Heart right ventricle (tissue), 16 donors: ENCODE results near the gene HOXC13. TPM values are rescaled to one million over a fixed set of nuclear protein-coding genes. Genes with fewer than 3 reads are reported as not detected.

Experiments used
- ATAC-seq, 8 donors: fragments of 200-7000 bp; cut with Tn5 transposase; one replicate each; pipeline ENCODE4 v1.9.1; 2020; ENCODE audit warnings: mild to moderate bottlenecking in 8 of 8, moderate library complexity in 8 of 8, moderate number of reproducible peaks in 1 of 8
- DNase-seq, 2 donors: peaks; one replicate each; pipeline ENCODE4 v3.0.0-alpha.2; 2020
- H3K27ac ChIP-seq, 10 donors: fragments of 200-600 bp; sonication (generic) in 2 of 10; one replicate each; pipeline versions ENCODE4 v1.5.0 to v1.8.0; 2020 to 2022; ENCODE audit warnings: mild to moderate bottlenecking in 3 of 10
- H3K27me3 ChIP-seq, 7 donors: fragments of 200-600 bp; one replicate each; pipeline ENCODE4 v1.8.0; 2021 to 2022; ENCODE audit warnings: mild to moderate bottlenecking in 2 of 7
- H3K36me3 ChIP-seq, 9 donors: fragments of 200-600 bp; sonication (generic) in 1 of 9; one replicate each; pipeline versions ENCODE4 v1.5.0 to v1.8.0; 2020 to 2022; ENCODE audit warnings: mild to moderate bottlenecking in 2 of 9
- H3K4me1 ChIP-seq, 9 donors: fragments of 200-600 bp; sonication (generic) in 1 of 9; one replicate each; pipeline versions ENCODE4 v1.5.0 to v1.8.0; 2020 to 2022; ENCODE audit warnings: mild to moderate bottlenecking in 4 of 9
- H3K4me3 ChIP-seq, 10 donors: fragments of 200-600 bp; sonication (generic) in 2 of 10; one replicate each; pipeline versions ENCODE4 v1.5.0 to v1.8.0; 2020 to 2022; ENCODE audit warnings: mild to moderate bottlenecking in 7 of 10, moderate library complexity in 2 of 10
- H3K9me3 ChIP-seq, 11 donors: fragments of 200-600 bp in 10 of 11; sonication (generic) in 2 of 11; one replicate each; pipeline versions ENCODE4 v1.5.0 to v1.8.0; 2013 to 2022; ENCODE audit warnings: mild to moderate bottlenecking in 2 of 11, control low read depth in 1 of 11, moderate library complexity in 1 of 11
- WGBS, 2 donors: extraction: QIAGEN DNeasy Blood & Tissue Kit; methylation state at CpG; one replicate each; pipeline ENCODE4 v1.1.7; 2013; ENCODE audit warnings: inconsistent platforms in 1 of 2; 5-methylcytosine and 5-hydroxymethylcytosine counted together
- intact Hi-C, 10 donors: fragments of 100-400 bp; cut with DNase I; formaldehyde crosslinking; loops; one replicate each; pipeline versions ENCODE4 v1.11.1 to v1.14.2; 2022
- polyA plus RNA-seq, 2 donors: library from polyadenylated mRNA; stranded (reverse); fragments of 200-250 nt; gene quantifications; one replicate each; pipeline ENCODE4 v1.2.3, GENCODE V29; 2013
- total RNA-seq, 10 donors: library from RNA; stranded (reverse); fragmentation: NEBNext Ultra II Directional in 3 of 10; extraction: Animal tissue kit (Norgen Biotek cat#: 25700) in 3 of 10; gene quantifications; one replicate each; pipeline versions ENCODE4 v1.2.1 to v1.2.4, GENCODE V29; 2021 to 2023
- TF ChIP-seq, protein P1 (sequence below), 9 donors: fragments of 200-600 bp; sonication (generic) in 2 of 9; IDR thresholded peaks; one replicate each; pipeline versions ENCODE4 v1.5.0 to v1.8.0; 2021 to 2022; ENCODE audit warnings: antibody characterized with exemption in 9 of 9, mild to moderate bottlenecking in 5 of 9, moderate library complexity in 1 of 9
- donor health status: Arrhythmogenic right ventricular cardiomyopathy.
- donor health status: ischemic (EF 13 %, LVEDD 7.1; RV severe dilation, severe dysfunction).
- donor health status: healthy with polysubstance abuse.
- donor health status: DM: no; HTN: yes; CAD: no.
- donor health status: DM: no; HTN: no; CAD: no.
- donor health status: ischemic (EF 25% LVEDD 6.9; RV normal size, moderate dysfunction).
- donor health status: ischemic (EF 25% LVEDD 5.7; RV mildly dilated, moderate dysfunction).
- donor health status: healthy.
- donor health status: DM: yes; HTN: yes; CAD: no.
- donor health status: Ischemic cardiomyopathy.
- donor health status: ischemic (EF 35%, LVEDD 5.7; RV mildly dilated, moderate dysfunction).
- donor health status: nonischemic (EF 11% LVEDD 7.7; RV severe dilation, severe dysfunction).
- donor health status: DM: yes; HTN: yes; CAD: no.
- donor health status: PGD.
- donor health status: ischemic (EF 29% LVEDD 5.4; RV normal size, mild dysfunction).
- donor health status: nonischemic (EF 23%, LVEDD 6.1; RV moderate dilation, normal function).

The HOXC13 gene
- total and polyA plus RNA-seq, 12 donors: not detected

DNA sequence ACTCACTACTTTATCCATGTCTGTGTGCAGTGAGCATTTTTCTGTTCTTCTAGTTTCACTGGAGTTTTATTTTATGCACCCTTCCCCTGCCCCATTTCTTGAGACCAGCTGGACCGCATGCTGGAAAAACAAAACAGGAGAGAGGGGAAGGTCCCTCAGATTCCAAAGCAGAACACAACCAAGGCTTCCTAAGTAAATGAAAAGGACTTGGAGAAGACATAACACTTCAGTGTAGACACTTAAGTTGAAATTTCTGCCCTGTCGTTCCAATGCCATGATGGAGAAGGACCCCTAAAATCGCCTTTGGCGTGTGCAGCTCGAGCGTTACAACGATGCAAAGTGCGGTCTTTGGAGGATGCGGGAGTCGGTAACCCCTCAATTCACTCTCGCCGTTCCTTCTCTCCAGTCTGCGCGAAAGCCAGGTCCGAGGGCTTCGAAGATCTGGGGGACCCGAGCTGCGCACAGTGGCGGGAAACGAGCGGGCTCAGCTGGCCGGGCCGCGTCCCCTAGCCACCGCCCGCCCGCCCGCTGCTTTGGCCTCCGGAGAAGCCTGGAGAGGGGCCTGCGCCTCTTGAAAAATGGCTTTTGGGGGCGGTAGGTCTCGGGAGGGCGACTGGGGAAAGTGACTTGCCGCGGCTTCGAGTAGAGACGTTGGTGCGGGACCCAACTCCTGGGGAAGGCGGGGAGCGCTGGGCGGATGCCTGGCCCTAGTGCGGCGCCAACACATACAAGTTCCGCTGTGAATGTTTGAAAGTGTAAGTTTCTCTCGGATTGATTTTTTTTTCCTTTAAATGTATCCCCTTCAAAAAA is 11.2 kb upstream of the HOXC13 start:
- H3K4me3 ChIP-seq: no peak overlapping the region
- H3K27ac ChIP-seq: no peak overlapping the region
- peaks cover 0 to 6% (median 0%) of the 10 kb centered on the region in 9 donors for H3K4me1 ChIP-seq
- intact Hi-C loops: no loop called here
- no peak for DNase-seq
- H3K27me3 ChIP-seq: peaks cover 15 to 100% (median 100%) of the 10 kb centered on the region in 7 donors
- no peaks in the 10 kb centered on the region for H3K36me3 ChIP-seq
- TF ChIP-seq, protein P1, sequence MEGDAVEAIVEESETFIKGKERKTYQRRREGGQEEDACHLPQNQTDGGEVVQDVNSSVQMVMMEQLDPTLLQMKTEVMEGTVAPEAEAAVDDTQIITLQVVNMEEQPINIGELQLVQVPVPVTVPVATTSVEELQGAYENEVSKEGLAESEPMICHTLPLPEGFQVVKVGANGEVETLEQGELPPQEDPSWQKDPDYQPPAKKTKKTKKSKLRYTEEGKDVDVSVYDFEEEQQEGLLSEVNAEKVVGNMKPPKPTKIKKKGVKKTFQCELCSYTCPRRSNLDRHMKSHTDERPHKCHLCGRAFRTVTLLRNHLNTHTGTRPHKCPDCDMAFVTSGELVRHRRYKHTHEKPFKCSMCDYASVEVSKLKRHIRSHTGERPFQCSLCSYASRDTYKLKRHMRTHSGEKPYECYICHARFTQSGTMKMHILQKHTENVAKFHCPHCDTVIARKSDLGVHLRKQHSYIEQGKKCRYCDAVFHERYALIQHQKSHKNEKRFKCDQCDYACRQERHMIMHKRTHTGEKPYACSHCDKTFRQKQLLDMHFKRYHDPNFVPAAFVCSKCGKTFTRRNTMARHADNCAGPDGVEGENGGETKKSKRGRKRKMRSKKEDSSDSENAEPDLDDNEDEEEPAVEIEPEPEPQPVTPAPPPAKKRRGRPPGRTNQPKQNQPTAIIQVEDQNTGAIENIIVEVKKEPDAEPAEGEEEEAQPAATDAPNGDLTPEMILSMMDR (IDR thresholded peaks at IDR 0.05): no peak
- WGBS, 2 donors: 3 to 4% methylated on average over 45 of the region's 45 CpGs
- peaks cover 0 to 3% (median 0%) of the 10 kb centered on the region in 11 donors for H3K9me3 ChIP-seq
- no peak for ATAC-seq

DNA sequence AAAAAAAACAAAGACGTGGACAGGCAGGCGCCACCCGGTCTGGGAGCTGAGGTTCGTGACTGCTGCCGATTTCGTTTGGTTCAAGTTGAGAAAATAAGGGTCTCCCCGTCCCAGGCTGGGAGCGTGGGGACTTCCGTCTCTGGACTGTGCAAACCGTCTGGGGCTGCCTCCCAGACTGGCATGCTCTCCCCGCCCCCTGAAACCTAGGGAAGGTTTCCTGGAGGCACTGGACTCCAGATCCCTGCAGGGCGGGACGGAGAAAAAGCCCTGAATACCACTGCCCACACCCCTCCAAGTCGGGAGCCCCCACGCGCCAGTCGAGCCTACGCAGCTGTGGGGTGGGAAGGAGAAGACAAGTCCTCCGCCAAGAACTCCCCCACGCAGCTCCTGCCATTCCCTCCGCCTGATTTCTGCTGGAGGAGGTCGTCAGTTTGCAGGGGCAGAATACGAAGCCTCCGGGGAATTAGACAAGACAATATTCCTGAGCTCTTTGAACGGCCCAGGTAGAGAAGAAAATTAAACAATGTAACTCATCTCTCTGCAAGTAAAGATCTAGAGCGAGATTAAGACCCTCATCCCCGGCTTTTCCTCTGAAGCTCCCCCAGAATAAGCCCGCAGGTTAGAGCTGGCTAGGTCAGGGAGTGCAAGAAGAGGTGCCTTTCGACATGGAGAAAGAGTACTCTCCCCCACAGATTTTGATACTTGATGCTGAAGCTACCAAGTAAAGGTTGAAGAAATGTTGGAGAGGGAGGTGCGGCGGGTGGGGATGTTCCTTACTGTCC is 10.4 kb upstream of the HOXC13 start:
- Histone ChIP-seq H3K27ac (no peak overlapping the region), H3K4me3 (no peak overlapping the region), H3K36me3 (no peaks in the 10 kb centered on the region), H3K9me3 (peaks cover 0 to 3% (median 0%) of the 10 kb centered on the region in 11 donors), H3K4me1 (peaks cover 0 to 6% (median 0%) of the 10 kb centered on the region in 9 donors), H3K27me3 (peaks cover 15 to 100% (median 100%) of the 10 kb centered on the region in 7 donors)
- TF ChIP-seq, protein P1 (IDR thresholded peaks at IDR 0.05): no peak
- WGBS, 2 donors: 3% methylated on average over 31 of the region's 31 CpGs
- DNase-seq (no peak), ATAC-seq (no peak)
- intact Hi-C loops: no loop called here

DNA sequence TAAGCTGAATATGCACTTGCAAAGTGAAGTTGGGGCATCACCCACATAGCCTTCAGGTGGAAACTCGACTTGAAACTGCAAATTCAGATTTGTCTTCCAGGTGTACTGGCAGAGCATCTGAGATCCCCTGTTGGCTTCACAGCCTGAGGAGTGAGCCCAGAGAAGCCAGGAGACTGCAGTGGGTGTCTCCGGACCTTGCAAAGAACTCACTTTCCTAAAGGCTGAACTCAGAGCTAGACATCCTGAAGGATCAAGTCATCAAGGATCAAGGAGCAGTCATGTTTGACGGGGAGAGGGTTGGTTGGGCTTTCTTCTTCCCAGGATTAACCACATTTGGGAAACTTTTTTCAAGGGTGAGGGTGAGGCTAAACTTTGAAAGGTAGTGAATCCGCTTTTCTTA is 9.1 kb upstream of the HOXC13 start:
- 10 to 19% methylated on average over 4 of the region's 4 CpGs for WGBS, 2 donors
- H3K27ac ChIP-seq: no peak overlapping the region
- TF ChIP-seq, protein P1 (IDR thresholded peaks at IDR 0.05): no peak
- peaks cover 21 to 100% (median 100%) of the 10 kb centered on the region in 7 donors for H3K27me3 ChIP-seq
- intact Hi-C loops: no loop called here
- H3K4me1 ChIP-seq: peaks cover 0 to 6% (median 0%) of the 10 kb centered on the region in 9 donors
- no peak for DNase-seq
- peaks cover 0 to 3% (median 0%) of the 10 kb centered on the region in 11 donors for H3K9me3 ChIP-seq
- H3K36me3 ChIP-seq: no peaks in the 10 kb centered on the region
- no peak overlapping the region for H3K4me3 ChIP-seq
- ATAC-seq: no peak

DNA sequence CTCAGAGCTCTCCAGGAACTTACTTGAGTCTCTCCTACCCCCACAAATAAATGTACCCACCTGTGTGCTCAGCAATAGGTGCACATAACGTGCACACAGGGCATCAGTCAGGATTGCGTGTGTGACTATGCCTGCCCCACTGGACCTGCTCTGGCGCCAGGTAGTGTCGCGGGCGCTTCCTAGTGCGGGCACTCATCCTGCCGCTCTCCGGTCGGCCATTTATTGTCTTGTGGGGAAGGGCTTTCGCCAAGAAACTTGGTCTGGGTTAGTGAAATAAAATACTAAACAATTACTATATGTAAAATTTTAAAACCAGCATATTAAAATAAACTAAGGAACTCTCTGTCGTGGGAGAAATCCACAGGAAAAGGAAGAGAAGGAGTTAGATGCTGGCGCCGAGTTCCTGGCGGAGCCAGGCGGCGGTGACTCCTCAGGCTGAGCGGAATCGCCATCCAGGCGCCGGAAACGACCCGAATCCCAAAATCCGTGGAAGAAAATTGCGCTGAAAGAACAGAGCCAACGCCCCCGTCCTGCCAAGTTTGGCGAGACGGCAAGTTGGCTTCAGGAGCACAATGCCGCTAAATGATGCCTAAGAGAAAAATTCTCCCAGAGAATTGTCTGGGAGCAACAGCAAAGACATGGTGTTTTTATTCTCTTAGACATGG is 7.9 kb upstream of the HOXC13 start:
- no peaks in the 10 kb centered on the region for H3K9me3 ChIP-seq
- no peak overlapping the region for H3K27ac ChIP-seq
- TF ChIP-seq, protein P1 (IDR thresholded peaks at IDR 0.05): no peak
- DNase-seq (no peak), ATAC-seq (no peak)
- no peaks in the 10 kb centered on the region for H3K36me3 ChIP-seq
- no peak overlapping the region for H3K4me3 ChIP-seq
- peaks cover 19 to 100% (median 100%) of the 10 kb centered on the region in 7 donors for H3K27me3 ChIP-seq
- WGBS, 2 donors: 4 to 5% methylated on average over 30 of the region's 30 CpGs
- peaks cover 0 to 10% (median 6%) of the 10 kb centered on the region in 9 donors for H3K4me1 ChIP-seq
- intact Hi-C loops: no loop called here
